Lower lobe of right lung (tissue), 2 donors: ENCODE results near the gene SLC35G3. TPM values are rescaled to one million over a fixed set of nuclear protein-coding genes. Genes with fewer than 3 reads are reported as not detected.
"Not testable (repeated sequence)": the region's sequence is repeated elsewhere in the genome, so short reads cannot be mapped to it uniquely, and the experiment has no call there.

Experiments used
- ATAC-seq, 2 donors: fragments of 200-7000 bp; cut with Tn5 transposase; one replicate each; pipeline ENCODE4 v1.9.1; 2020 to 2022; ENCODE audit warnings: mild to moderate bottlenecking in 2 of 2, moderate library complexity in 2 of 2
- DNase-seq: peaks from one replicate; pipeline ENCODE4 v3.0.0-alpha.2; 2020
- H3K27ac ChIP-seq: fragments of 200-600 bp; one replicate; pipeline ENCODE4 v1.8.0; 2022
- H3K27me3 ChIP-seq: fragments of 200-600 bp; one replicate; pipeline ENCODE4 v1.8.0; 2022; ENCODE audit warnings: low read depth
- H3K36me3 ChIP-seq: fragments of 200-600 bp; one replicate; pipeline ENCODE4 v1.8.0; 2022; ENCODE audit warnings: mild to moderate bottlenecking
- H3K4me1 ChIP-seq: fragments of 200-600 bp; one replicate; pipeline ENCODE4 v1.8.0; 2022
- H3K4me3 ChIP-seq: fragments of 200-600 bp; one replicate; pipeline ENCODE4 v1.8.0; 2022; ENCODE audit warnings: mild to moderate bottlenecking
- H3K9me3 ChIP-seq: fragments of 200-600 bp; one replicate; pipeline ENCODE4 v1.8.0; 2022
- intact Hi-C: fragments of 100-400 bp; cut with DNase I; formaldehyde crosslinking; loops from one replicate; pipeline ENCODE4 v1.11.0; 2022
- total RNA-seq: library from RNA; stranded (reverse); fragmentation: NEBNext Ultra II Directional; extraction: Animal tissue kit (Norgen Biotek cat#: 25700); gene quantifications from one replicate; pipeline ENCODE4 v1.2.1, GENCODE V29; 2021
- TF ChIP-seq, protein P1 (sequence below): fragments of 200-600 bp; IDR thresholded peaks from one replicate; pipeline ENCODE4 v1.8.0; 2022; ENCODE audit warnings: antibody characterized with exemption, mild to moderate bottlenecking
- donor health status: DM: no; HTN: yes; CAD: no; lungs with severe emphysema.

SLC35G3 gene
- total RNA-seq, 1 donor from 2014 or later: not detected

DNA sequence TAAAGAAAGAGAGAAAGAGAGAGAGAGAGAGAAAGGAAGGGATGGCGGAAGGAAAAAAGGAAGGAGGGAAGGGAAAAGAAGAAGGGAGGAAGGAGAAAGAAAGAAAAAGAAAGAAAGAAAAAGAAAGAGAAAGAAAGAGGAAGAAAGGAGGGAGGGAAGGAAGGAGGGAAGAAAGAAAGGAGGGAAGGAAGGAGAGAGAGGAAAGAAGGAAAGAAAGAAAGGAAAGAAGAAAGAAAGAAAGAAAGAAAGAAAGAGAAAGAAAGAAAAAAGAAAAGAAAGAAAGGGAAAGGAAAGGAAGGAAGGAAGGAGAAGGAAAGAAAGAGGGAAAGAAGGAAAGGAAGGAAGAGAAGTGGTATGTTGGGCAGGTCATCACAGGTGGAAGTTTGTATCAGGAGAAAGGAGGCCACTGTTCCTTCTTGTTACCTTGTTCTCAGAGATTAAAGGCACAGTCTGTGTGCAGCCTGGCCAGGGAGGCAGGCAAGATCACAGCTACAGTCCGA, 19.3 kb downstream of the SLC35G3 start:
- intact Hi-C loops: no loop called here
- ATAC-seq: no peak
- DNase-seq: no peak
- Histone ChIP-seq H3K27me3 (no peaks in the 10 kb centered on the region), H3K9me3 (no peaks in the 10 kb centered on the region), H3K36me3 (no peaks in the 10 kb centered on the region), H3K4me1 (peaks cover 11% of the 10 kb centered on the region), H3K27ac (no peak overlapping the region), H3K4me3 (no peak overlapping the region)
- TF ChIP-seq, protein P1, sequence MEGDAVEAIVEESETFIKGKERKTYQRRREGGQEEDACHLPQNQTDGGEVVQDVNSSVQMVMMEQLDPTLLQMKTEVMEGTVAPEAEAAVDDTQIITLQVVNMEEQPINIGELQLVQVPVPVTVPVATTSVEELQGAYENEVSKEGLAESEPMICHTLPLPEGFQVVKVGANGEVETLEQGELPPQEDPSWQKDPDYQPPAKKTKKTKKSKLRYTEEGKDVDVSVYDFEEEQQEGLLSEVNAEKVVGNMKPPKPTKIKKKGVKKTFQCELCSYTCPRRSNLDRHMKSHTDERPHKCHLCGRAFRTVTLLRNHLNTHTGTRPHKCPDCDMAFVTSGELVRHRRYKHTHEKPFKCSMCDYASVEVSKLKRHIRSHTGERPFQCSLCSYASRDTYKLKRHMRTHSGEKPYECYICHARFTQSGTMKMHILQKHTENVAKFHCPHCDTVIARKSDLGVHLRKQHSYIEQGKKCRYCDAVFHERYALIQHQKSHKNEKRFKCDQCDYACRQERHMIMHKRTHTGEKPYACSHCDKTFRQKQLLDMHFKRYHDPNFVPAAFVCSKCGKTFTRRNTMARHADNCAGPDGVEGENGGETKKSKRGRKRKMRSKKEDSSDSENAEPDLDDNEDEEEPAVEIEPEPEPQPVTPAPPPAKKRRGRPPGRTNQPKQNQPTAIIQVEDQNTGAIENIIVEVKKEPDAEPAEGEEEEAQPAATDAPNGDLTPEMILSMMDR: no peak

DNA sequence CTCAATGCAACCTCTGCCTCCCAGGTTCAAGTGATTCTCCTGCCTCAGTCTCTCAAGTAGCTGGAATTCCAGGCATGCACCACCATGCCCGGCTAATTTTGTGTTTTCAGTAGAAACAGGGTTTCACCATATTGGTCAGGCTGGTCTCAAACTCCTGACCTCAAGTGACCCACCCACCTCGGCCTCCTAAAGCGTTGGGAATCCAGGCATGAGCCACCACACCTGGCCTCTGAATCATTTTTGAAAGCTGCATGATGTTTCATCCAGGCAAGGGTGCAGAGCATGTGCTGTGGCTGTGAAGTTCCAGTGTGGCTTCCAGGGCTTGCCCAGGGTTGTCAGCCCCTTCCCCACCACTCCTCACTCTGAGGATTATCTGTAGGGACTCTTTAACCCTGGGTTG, 21.9 kb downstream of the SLC35G3 start:
- DNase-seq, H3K9me3 ChIP-seq, intact Hi-C loops, ATAC-seq, H3K27me3 ChIP-seq, H3K4me3 ChIP-seq, H3K36me3 ChIP-seq, H3K27ac ChIP-seq: not testable (repeated sequence)
- peaks cover 11% of the 10 kb centered on the region for H3K4me1 ChIP-seq

- Histone ChIP-seq H3K27ac (no peak overlapping the region), H3K27me3 (no peaks in the 10 kb centered on the region), H3K4me3 (no peak overlapping the region), H3K36me3 (no peaks in the 10 kb centered on the region), H3K9me3 (no peaks in the 10 kb centered on the region), H3K4me1 (peaks cover 11% of the 10 kb centered on the region)
- intact Hi-C loops: no loop called here
- ATAC-seq (no peak), DNase-seq (no peak)
- TF ChIP-seq, protein P1: no peak
Measured at GRCh38 chr17:35171834-35172233, 22.4 kb downstream of the SLC35G3 start.

GRCh38 chr17:35170968-35171771, 23.0 kb downstream of the SLC35G3 start:
- Histone ChIP-seq H3K4me1 (peaks cover 11% of the 10 kb centered on the region), H3K27me3 (no peaks in the 10 kb centered on the region), H3K9me3 (no peaks in the 10 kb centered on the region), H3K36me3 (no peaks in the 10 kb centered on the region), H3K27ac (no peak overlapping the region), H3K4me3 (no peak overlapping the region)
- ATAC-seq (peak in 1 of 2 donors; percentile 31), DNase-seq (no peak)
- TF ChIP-seq, protein P1: peak; percentile 42
- intact Hi-C loops: no loop called here

GRCh38 chr17:35169835-35170363, 24.3 kb downstream of the SLC35G3 start:
- TF ChIP-seq, protein P1: no peak
- intact Hi-C loops: no loop called here
- no peak for DNase-seq
- Histone ChIP-seq H3K27me3 (no peaks in the 10 kb centered on the region), H3K4me1 (peaks cover 11% of the 10 kb centered on the region), H3K9me3 (no peaks in the 10 kb centered on the region), H3K4me3 (no peak overlapping the region), H3K36me3 (no peaks in the 10 kb centered on the region), H3K27ac (no peak overlapping the region)
- ATAC-seq: peak in 1 of 2 donors; percentile 6

DNA sequence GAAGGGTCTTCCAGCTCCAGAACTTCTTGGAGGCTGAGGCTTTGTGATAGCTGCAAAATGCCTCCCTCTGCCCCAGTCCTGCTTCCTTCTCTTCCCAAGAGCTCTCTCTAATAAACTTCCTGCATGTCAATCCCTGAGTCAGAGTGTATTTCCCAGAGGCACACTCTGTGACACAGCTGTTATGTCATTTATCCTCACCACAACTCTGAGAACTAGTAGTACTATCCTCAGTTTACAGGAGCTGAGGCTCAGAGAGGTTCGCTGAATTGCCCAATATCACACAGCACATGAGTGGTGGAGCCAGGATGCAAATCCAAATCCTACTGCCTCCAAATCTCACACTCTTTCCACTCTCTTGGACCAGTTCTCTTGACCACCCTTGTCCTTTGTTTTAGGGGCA, 26.5 kb downstream of the SLC35G3 start:
- H3K4me1 ChIP-seq: peaks cover 11% of the 10 kb centered on the region
- no peak for DNase-seq
- intact Hi-C loops: no loop called here
- H3K27ac ChIP-seq: no peak overlapping the region
- no peaks in the 10 kb centered on the region for H3K9me3 ChIP-seq
- no peaks in the 10 kb centered on the region for H3K27me3 ChIP-seq
- no peaks in the 10 kb centered on the region for H3K36me3 ChIP-seq
- TF ChIP-seq, protein P1: no peak
- no peak for ATAC-seq
- H3K4me3 ChIP-seq: no peak overlapping the region
